Astrocyte (in vitro differentiated cells and primary cell): ENCODE measurements around the gene CTSF. TPM values are rescaled to one million over a fixed set of nuclear protein-coding genes. Genes with fewer than 3 reads are reported as not detected.

Experiments used
- DNase-seq: peaks from one replicate; pipeline ENCODE4 v3.0.0-alpha.2; 2010; ENCODE audit warnings: low read depth
- FAIRE-seq: peaks from 2 replicates; lab custom pipeline; 2011; peaks lifted over from hg19 to GRCh38; lab: Jason Lieb, UNC
- H2AFZ ChIP-seq: 2 replicates; pipeline ENCODE4 v1.6.0; 2012; ENCODE audit warnings: low read depth, low read length, inconsistent platforms
- H3K27ac ChIP-seq: 2 replicates; pipeline ENCODE4 v1.5.1; 2011; ENCODE audit warnings: low read depth, low read length, inconsistent platforms
- H3K27me3 ChIP-seq: 2 replicates; pipeline ENCODE4 v1.6.0; 2011; ENCODE audit warnings: low read length, inconsistent platforms; ENCODE audit not compliant: insufficient read depth
- H3K36me3 ChIP-seq: 2 replicates; pipeline ENCODE4 v1.5.1; 2011; ENCODE audit warnings: low read length, inconsistent platforms; ENCODE audit not compliant: insufficient read depth
- H3K4me1 ChIP-seq: 2 replicates; pipeline ENCODE4 v1.5.1; 2011; ENCODE audit warnings: low read length, inconsistent platforms; ENCODE audit not compliant: insufficient read depth
- H3K4me2 ChIP-seq: 2 replicates; pipeline ENCODE4 v1.6.0; 2012; ENCODE audit warnings: low read length, inconsistent platforms
- H3K4me3 ChIP-seq: 2 replicates; pipeline ENCODE4 v1.5.1; 2011; ENCODE audit warnings: low read depth, mild to moderate bottlenecking, low read length, inconsistent platforms; ENCODE audit not compliant: insufficient read depth
- H3K79me2 ChIP-seq: 2 replicates; pipeline ENCODE4 v1.6.0; 2012; ENCODE audit warnings: mild to moderate bottlenecking, low read length, inconsistent platforms; ENCODE audit not compliant: insufficient read depth
- H3K9ac ChIP-seq: 2 replicates; pipeline ENCODE4 v1.6.0; 2012; ENCODE audit warnings: mild to moderate bottlenecking, low read length, inconsistent platforms
- H3K9me3 ChIP-seq: 2 replicates; pipeline ENCODE4 v1.5.1; 2012; ENCODE audit warnings: low read depth, mild to moderate bottlenecking, low read length, inconsistent platforms; ENCODE audit not compliant: insufficient read depth
- H4K20me1 ChIP-seq: 2 replicates; pipeline ENCODE4 v1.6.0; 2012; ENCODE audit warnings: low read length, inconsistent platforms; ENCODE audit not compliant: insufficient read depth
- H3K27ac Mint-ChIP-seq: one replicate; pipeline ENCODE4 v1.8.0; 2021; ENCODE audit warnings: mild to moderate bottlenecking, mixed read lengths; ENCODE audit not compliant: unreplicated experiment
- H3K27me3 Mint-ChIP-seq: one replicate; pipeline ENCODE4 v1.8.0; 2021; ENCODE audit warnings: low read depth, mixed read lengths; ENCODE audit not compliant: unreplicated experiment
- H3K36me3 Mint-ChIP-seq: one replicate; pipeline ENCODE4 v1.8.0; 2021; ENCODE audit warnings: low read depth, mixed read lengths; ENCODE audit not compliant: unreplicated experiment
- H3K4me1 Mint-ChIP-seq: one replicate; pipeline ENCODE4 v1.8.0; 2021; ENCODE audit warnings: low read depth, mixed read lengths; ENCODE audit not compliant: unreplicated experiment
- H3K4me3 Mint-ChIP-seq: one replicate; pipeline ENCODE4 v1.8.0; 2021; ENCODE audit warnings: mild to moderate bottlenecking, moderate library complexity, mixed read lengths; ENCODE audit not compliant: unreplicated experiment
- H3K9me3 Mint-ChIP-seq: one replicate; pipeline ENCODE4 v1.8.0; 2021; ENCODE audit warnings: mild to moderate bottlenecking, mixed read lengths; ENCODE audit not compliant: unreplicated experiment
- EZH2 ChIP-seq: IDR thresholded peaks from 2 replicates; pipeline ENCODE4 v1.6.1; 2012; ENCODE audit warnings: mild to moderate bottlenecking, low read length, inconsistent platforms; ENCODE audit not compliant: insufficient read depth
- total RNA-seq: library from RNA; stranded (reverse); gene quantifications from 2 replicates; pipeline ENCODE4 v1.2.1, GENCODE V29; 2021
- TF ChIP-seq, protein P1 (sequence below): IDR thresholded peaks from 2 replicates; pipeline ENCODE4 v1.5.1; 2011; ENCODE audit warnings: low read depth, mild to moderate bottlenecking, inconsistent platforms, low read length, moderate library complexity; ENCODE audit not compliant: insufficient read depth

The CTSF gene
- total RNA-seq, 1 donor from 2014 or later = 1.5 TPM

DNA sequence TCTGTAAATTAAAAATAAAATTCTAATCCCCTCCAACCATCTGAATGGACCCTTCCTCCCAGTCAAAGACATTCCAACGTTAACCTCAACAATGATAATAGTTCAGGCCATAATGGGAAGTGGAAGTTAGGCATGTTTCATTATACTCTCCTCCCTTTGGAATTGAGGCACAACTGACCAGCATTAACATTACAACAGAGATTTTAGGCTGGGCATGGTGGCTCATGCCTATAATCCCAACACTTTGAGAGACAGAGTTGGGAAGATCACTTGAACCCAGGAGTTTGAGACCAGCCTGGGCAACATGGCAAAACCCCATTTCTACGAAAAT, 2.4 kb upstream of the CTSF start:
- no peaks in the 10 kb centered on the region for H4K20me1 ChIP-seq
- DNase-seq (no peak), FAIRE-seq (no peak)
- H3K27me3 ChIP-seq = peaks cover 6% of the 10 kb centered on the region
- TF ChIP-seq, protein P1, sequence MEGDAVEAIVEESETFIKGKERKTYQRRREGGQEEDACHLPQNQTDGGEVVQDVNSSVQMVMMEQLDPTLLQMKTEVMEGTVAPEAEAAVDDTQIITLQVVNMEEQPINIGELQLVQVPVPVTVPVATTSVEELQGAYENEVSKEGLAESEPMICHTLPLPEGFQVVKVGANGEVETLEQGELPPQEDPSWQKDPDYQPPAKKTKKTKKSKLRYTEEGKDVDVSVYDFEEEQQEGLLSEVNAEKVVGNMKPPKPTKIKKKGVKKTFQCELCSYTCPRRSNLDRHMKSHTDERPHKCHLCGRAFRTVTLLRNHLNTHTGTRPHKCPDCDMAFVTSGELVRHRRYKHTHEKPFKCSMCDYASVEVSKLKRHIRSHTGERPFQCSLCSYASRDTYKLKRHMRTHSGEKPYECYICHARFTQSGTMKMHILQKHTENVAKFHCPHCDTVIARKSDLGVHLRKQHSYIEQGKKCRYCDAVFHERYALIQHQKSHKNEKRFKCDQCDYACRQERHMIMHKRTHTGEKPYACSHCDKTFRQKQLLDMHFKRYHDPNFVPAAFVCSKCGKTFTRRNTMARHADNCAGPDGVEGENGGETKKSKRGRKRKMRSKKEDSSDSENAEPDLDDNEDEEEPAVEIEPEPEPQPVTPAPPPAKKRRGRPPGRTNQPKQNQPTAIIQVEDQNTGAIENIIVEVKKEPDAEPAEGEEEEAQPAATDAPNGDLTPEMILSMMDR = no peak
- no peak for TF ChIP-seq EZH2
- H3K36me3 ChIP-seq = no peaks in the 10 kb centered on the region
- H3K9me3 ChIP-seq = no peaks in the 10 kb centered on the region
- H3K9ac ChIP-seq = no peak overlapping the region
- Mint-ChIP-seq H3K9me3 (peaks cover 9% of the 10 kb centered on the region), H3K27me3 (peaks cover 24% of the 10 kb centered on the region), H3K4me3 (no peak overlapping the region), H3K27ac (no peak overlapping the region), H3K4me1 (peaks cover 10% of the 10 kb centered on the region), H3K36me3 (no peaks in the 10 kb centered on the region)
- H3K27ac ChIP-seq = no peak overlapping the region
- no peak overlapping the region for H3K4me3 ChIP-seq
- H2AFZ ChIP-seq = no peak overlapping the region
- H3K4me2 ChIP-seq = no peak overlapping the region
- no peaks in the 10 kb centered on the region for H3K79me2 ChIP-seq
- H3K4me1 ChIP-seq = peaks cover 9% of the 10 kb centered on the region

DNA sequence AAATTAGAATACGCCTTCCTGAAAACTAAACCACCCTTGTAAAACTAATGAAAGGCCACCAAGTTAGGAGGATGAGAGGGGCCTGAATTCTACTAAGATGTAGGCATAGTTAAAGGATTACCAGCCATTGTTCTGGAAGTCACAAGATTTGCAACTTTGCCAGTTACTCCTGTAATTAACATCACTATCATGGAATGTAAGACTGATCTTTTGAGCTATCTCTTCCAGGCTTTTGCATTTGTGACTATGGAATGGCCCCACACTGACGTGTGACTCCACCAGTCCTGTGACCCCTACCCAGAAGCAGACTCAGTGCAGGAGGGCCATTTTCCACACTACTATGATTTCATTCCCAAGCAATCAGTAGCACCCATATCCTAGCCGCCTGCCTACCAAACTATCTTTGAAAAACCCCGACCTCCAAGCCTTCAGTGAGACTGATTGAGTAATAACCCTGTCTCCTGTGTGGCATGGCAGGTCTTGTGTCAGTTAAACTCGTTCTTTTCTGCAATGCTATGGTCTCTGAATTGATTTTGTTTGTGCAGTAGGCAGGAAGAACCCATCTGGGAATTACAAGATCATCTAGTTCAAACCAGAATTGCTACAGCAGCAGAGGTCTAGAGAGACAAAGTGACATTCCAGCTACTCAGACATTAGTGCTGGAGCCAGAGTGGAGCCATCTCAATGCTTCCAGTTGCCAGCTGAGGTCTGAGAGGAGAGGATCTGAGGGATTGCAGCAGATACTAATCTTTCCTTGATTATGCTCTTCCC, 1.9 kb upstream of the CTSF start:
- Histone ChIP-seq H3K4me1 (peaks cover 9% of the 10 kb centered on the region), H2AFZ (no peak overlapping the region), H4K20me1 (no peaks in the 10 kb centered on the region), H3K36me3 (no peaks in the 10 kb centered on the region), H3K9me3 (no peaks in the 10 kb centered on the region), H3K9ac (no peak overlapping the region), H3K79me2 (no peaks in the 10 kb centered on the region), H3K4me3 (no peak overlapping the region), H3K27me3 (peaks cover 6% of the 10 kb centered on the region), H3K27ac (no peak overlapping the region), H3K4me2 (no peak overlapping the region)
- Mint-ChIP-seq H3K27ac (no peak overlapping the region), H3K9me3 (peaks cover 9% of the 10 kb centered on the region), H3K36me3 (no peaks in the 10 kb centered on the region), H3K27me3 (peaks cover 24% of the 10 kb centered on the region), H3K4me3 (no peak overlapping the region), H3K4me1 (peaks cover 10% of the 10 kb centered on the region)
- FAIRE-seq = no peak
- no peak for DNase-seq
- TF ChIP-seq, protein P1 = no peak
- TF ChIP-seq EZH2 = no peak

DNA sequence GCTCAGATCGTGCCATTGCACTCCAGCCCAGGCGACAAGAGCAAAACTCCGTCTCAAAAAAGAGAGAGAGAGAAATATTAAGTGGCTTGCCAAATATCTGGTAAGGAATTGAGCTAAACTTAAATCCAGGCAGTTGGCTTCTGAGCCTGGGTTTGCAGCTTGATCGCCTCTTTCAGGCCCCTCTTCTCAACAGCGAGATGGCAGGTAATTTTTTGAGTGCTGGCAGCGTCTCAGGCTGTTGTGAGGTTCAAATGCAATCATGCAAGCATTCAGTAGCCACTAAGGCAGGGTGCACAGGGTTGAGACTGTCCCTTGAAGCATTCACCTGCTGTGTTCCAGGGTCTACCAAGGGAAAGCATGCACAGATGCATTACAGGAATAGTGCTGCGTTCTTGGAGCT, 670 bp upstream of the CTSF start:
- H3K4me3 Mint-ChIP-seq = no peak overlapping the region

More for the DNA sequence above, 670 bp upstream of the CTSF start:
- Mint-ChIP-seq H3K36me3 (no peaks in the 10 kb centered on the region), H3K4me1 (peaks cover 14% of the 10 kb centered on the region), H3K9me3 (peaks cover 6% of the 10 kb centered on the region), H3K27ac (no peak overlapping the region), H3K27me3 (peaks cover 16% of the 10 kb centered on the region)
- Histone ChIP-seq H3K27ac (no peak overlapping the region), H2AFZ (no peak overlapping the region), H4K20me1 (no peaks in the 10 kb centered on the region), H3K9me3 (no peaks in the 10 kb centered on the region), H3K27me3 (peaks cover 6% of the 10 kb centered on the region), H3K4me1 (peaks cover 9% of the 10 kb centered on the region), H3K4me2 (no peak overlapping the region), H3K36me3 (no peaks in the 10 kb centered on the region), H3K4me3 (no peak overlapping the region), H3K79me2 (no peaks in the 10 kb centered on the region), H3K9ac (no peak overlapping the region)
- TF ChIP-seq EZH2 = no peak
- TF ChIP-seq, protein P1 = no peak
- DNase-seq (no peak), FAIRE-seq (no peak)
